Subcutaneous adipose tissue (tissue), 4 donors: Measurements from ENCODE around the gene OR6C1. TPM values are rescaled to one million over a fixed set of nuclear protein-coding genes. Genes with fewer than 3 reads are reported as not detected.

ENCODE experiments used
- total RNA-seq, 4 donors: library from RNA; depleted of rRNA; stranded (reverse); fragments of >200 nt; gene quantifications; one replicate each; pipeline ENCODE4 v1.1.0, GENCODE V29; 2016
- TF ChIP-seq, protein P1 (sequence below): fragments of 450-650 bp; IDR thresholded peaks from one replicate; pipeline ENCODE4 v1.5.1; 2016; ENCODE audit warnings: low read depth, mild to moderate bottlenecking, control low read depth, antibody characterized with exemption, moderate library complexity

Gene OR6C1
- total RNA-seq: not detected

DNA sequence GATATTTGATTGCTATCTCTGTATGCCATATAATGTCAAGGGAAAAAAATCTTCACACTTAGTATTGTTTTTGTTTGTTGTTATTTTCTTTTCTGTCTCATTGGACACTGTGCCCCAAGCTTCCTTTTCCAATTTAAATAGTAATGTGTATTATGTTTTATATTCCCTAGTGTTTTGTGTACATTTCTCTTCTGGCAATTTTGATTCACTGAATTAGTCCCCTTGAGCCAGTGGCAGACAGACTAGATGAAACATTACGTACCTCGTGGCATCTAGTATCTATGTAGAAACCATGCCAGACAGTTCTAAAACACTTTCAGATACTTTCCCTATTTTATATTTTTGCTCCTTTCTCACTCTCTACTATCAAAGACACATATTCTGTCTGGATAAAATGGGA lies at the start of gene OR6C1:
TSS of gene OR6C1 (plus strand) at position 301 of the 400 bp plus-strand sequence. CDS start 6,257 bp downstream, outside the sequence.
- TF ChIP-seq, protein P1, sequence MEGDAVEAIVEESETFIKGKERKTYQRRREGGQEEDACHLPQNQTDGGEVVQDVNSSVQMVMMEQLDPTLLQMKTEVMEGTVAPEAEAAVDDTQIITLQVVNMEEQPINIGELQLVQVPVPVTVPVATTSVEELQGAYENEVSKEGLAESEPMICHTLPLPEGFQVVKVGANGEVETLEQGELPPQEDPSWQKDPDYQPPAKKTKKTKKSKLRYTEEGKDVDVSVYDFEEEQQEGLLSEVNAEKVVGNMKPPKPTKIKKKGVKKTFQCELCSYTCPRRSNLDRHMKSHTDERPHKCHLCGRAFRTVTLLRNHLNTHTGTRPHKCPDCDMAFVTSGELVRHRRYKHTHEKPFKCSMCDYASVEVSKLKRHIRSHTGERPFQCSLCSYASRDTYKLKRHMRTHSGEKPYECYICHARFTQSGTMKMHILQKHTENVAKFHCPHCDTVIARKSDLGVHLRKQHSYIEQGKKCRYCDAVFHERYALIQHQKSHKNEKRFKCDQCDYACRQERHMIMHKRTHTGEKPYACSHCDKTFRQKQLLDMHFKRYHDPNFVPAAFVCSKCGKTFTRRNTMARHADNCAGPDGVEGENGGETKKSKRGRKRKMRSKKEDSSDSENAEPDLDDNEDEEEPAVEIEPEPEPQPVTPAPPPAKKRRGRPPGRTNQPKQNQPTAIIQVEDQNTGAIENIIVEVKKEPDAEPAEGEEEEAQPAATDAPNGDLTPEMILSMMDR: no peak

DNA sequence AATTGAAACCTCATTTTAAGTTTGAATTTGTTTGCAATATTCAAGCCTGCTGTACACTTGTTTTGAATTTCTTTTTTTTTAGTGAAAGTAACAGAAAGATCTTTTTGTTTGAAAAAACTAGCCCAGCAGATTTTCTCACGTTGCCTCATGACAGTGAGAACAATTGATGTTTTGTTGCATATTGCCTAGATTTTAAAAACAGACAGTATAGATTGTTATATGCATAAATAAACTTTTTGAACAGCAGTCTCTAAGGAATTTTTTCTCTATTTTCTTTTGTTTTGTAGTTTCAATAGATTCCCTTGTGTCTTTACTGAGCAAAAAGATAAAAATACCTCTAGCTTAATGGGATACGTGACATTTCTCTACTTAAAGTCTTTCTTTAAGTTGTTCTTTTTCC lies 33.2 kb upstream of the OR6C1 start:
- TF ChIP-seq, protein P1: no peak

DNA sequence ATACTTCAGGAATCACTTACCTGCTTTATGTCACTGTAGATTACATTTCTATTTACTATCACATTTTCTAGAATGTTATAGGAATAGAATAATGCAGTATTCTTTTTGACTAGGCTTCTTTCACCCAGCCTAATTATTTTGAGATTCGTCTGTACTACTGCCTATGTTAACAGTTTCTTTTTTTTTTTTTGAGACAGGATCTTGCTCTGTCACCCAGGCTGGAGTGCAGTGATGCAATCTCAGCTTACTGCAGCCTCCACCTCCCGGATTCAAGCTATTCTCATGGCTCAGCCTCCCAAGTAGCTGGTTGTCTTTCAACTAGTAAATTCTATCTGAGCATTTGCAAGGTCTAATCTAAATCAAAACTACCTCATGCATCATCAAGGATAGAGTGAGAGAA lies 24.1 kb upstream of the OR6C1 start:
- TF ChIP-seq, protein P1: no peak

DNA sequence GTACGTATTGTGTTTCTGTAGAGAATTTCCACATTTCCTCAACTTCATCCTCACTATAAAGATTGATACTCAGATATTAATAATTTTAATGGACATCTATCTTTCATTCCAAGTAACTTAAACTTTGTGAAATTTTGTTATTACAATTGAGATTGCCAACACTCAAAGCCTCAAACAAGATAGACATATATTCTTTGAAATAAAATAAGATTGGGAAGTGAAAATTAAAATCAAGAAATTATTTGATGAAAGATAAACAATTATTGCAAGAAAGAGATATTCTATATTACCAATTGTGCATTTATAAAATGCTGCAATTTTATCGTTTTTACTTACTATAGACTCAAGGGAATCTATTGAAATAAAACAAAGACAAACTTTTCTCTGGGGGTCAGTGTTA lies 17.7 kb upstream of the OR6C1 start, which contains the start of gene OR6C6:
TSS of gene OR6C6 (minus strand) at position 101 of the 400 bp plus-strand sequence. CDS start 1,337 bp downstream, outside the sequence.
- TF ChIP-seq, protein P1: no peak

GRCh38 chr12:55320201-55320600 lies 6.1 kb downstream of the OR6C1 start:
- TF ChIP-seq, protein P1: no peak

- TF ChIP-seq, protein P1: no peak
Measured at GRCh38 chr12:55330446-55330845, 16.3 kb downstream of the OR6C1 start, which contains the start of gene OR6C3. Gene OR6C3 (plus strand): TSS chr12:55330746. CDS start chr12:55331701, 955 bp downstream.

- TF ChIP-seq, protein P1: no peak
Measured at GRCh38 chr12:55336002-55336401, 21.9 kb downstream of the OR6C1 start.
